Fibroblast of the aortic adventitia (primary cell): ENCODE measurements around the gene SLC47A1. TPM values are rescaled to one million over a fixed set of nuclear protein-coding genes. Genes with fewer than 3 reads are reported as not detected.

Experiments
- DNase-seq: peaks from one replicate; pipeline ENCODE4 v3.0.0-alpha.2; 2010; ENCODE audit warnings: low read depth
- H3K4me3 ChIP-seq: 2 replicates; pipeline ENCODE4 v1.5.1; 2011; ENCODE audit warnings: low read depth, mild to moderate bottlenecking, control low read depth, low read length, moderate library complexity
- total RNA-seq: library from RNA; depleted of rRNA; stranded (reverse); fragments of >200 nt; gene quantifications from 2 replicates; pipeline ENCODE4 v1.2.3, GENCODE V29; 2012; ENCODE audit warnings: low replicate concordance
- TF ChIP-seq, protein P1 (sequence below): IDR thresholded peaks from 2 replicates; pipeline ENCODE4 v1.5.1; 2011; ENCODE audit warnings: mild to moderate bottlenecking, low read length, control low read depth, inconsistent platforms; ENCODE audit not compliant: insufficient read depth

Gene SLC47A1
- total RNA-seq, 1 donor: 0.27 TPM

GRCh38 chr17:19554393-19554792 is 20.7 kb downstream of the SLC47A1 start:
- TF ChIP-seq, protein P1, sequence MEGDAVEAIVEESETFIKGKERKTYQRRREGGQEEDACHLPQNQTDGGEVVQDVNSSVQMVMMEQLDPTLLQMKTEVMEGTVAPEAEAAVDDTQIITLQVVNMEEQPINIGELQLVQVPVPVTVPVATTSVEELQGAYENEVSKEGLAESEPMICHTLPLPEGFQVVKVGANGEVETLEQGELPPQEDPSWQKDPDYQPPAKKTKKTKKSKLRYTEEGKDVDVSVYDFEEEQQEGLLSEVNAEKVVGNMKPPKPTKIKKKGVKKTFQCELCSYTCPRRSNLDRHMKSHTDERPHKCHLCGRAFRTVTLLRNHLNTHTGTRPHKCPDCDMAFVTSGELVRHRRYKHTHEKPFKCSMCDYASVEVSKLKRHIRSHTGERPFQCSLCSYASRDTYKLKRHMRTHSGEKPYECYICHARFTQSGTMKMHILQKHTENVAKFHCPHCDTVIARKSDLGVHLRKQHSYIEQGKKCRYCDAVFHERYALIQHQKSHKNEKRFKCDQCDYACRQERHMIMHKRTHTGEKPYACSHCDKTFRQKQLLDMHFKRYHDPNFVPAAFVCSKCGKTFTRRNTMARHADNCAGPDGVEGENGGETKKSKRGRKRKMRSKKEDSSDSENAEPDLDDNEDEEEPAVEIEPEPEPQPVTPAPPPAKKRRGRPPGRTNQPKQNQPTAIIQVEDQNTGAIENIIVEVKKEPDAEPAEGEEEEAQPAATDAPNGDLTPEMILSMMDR: no peak
- no peak overlapping the region for H3K4me3 ChIP-seq
- DNase-seq: no peak

DNA sequence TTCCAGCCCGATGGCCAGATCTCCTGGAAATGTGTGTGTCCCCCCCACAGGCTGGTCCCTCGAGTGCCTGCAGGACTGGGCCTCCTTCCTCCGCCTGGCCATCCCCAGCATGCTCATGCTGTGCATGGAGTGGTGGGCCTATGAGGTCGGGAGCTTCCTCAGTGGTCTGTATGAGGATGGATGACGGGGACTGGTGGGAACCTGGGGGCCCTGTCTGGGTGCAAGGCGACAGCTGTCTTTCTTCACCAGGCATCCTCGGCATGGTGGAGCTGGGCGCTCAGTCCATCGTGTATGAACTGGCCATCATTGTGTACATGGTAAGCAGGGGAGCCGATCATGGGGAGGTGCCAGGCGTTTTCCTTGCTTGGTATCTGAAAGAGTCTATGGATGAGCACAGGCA is 22.1 kb downstream of the SLC47A1 start:
- TF ChIP-seq, protein P1: no peak
- no peak for DNase-seq
- H3K4me3 ChIP-seq: no peak overlapping the region

- no peak overlapping the region for H3K4me3 ChIP-seq
- TF ChIP-seq, protein P1: no peak
- peak; percentile 59 for DNase-seq
Measured at GRCh38 chr17:19558946-19559345, 25.3 kb downstream of the SLC47A1 start.

DNA sequence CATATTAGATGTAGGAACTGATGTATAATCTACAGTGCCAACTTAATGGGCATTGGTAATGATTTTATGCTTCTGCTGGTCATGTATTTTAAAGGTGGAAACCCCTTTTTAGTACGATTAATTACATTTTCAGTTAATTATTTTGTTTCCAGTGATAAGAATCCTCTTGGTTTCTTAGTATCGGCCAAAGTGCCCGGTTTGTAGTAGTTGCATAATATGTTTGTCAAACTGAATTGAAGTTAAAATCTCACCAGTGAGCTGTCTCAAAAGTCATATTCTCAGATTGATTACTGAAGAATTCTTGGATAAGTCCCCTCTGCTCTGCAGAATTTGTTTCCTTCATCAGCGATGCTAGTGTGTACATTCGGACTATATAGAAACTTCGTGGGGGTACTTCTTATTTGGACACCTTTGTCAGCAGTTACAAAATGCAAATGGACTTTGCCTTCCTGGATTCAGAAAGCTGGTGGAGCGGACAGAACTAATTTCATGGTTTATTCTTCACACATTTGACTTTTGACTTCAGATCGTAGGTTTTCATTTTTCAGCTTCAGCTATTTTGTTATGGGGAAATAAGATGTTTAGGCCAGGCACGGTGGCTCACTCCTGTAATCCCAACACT is 28.2 kb downstream of the SLC47A1 start:
- no peak overlapping the region for H3K4me3 ChIP-seq
- no peak for DNase-seq
- TF ChIP-seq, protein P1: no peak

- DNase-seq: no peak
- TF ChIP-seq, protein P1: no peak
- H3K4me3 ChIP-seq: no peak overlapping the region
Measured at GRCh38 chr17:19565817-19566575, 32.3 kb downstream of the SLC47A1 start.

DNA sequence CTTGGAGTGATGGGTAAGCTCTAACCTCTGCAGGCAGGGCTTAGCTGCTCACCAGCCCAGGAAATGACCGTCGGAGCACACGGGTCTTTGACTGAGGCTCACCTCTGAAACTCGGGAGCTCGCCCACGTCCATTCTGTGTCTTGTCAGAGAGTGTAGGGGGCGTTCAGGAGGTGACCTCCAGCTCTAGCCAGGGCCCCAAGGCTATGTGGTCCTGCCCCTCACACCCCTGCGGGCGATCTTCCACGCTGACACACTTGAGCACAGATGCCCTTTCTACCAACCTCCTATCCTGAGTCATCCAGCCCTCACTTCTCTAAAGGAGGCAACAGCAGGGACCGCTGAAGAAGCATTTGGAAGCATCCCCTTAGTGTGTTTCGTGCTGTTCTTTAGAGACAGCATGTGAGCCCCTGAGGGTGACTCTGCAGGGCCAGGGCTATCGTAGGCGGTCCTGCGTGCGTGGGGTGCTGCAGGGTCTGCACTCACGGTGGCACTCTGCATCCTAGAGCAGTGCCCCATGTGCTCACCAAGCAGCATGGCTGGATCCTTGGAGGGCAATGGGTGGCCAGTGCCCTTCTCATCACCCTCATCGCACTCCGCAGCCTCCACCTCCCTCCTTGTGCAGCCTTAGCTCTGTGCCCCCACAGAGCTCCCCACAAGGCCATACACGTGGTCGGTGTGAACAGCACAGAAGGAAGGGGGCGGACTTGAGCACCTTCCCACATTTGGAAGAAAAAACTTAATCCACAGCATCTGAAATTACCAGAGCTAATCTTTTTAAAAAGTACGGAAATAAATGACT is 33.8 kb downstream of the SLC47A1 start:
- TF ChIP-seq, protein P1: no peak
- H3K4me3 ChIP-seq: no peak overlapping the region
- DNase-seq: no peak
